HUDEP-2 (cell line): ENCODE measurements around the gene CCL16.
A peak's percentile ranks its signal among the peaks of the same experiment; 100 is the strongest.

Experiments used
- DNase-seq, 76 experiments: peaks; one replicate each; lab custom pipeline; 2025; ENCODE audit not compliant: unreplicated experiment in 76 of 76; lab: John Stamatoyannopoulos, UW

CCL16 gene

DNA sequence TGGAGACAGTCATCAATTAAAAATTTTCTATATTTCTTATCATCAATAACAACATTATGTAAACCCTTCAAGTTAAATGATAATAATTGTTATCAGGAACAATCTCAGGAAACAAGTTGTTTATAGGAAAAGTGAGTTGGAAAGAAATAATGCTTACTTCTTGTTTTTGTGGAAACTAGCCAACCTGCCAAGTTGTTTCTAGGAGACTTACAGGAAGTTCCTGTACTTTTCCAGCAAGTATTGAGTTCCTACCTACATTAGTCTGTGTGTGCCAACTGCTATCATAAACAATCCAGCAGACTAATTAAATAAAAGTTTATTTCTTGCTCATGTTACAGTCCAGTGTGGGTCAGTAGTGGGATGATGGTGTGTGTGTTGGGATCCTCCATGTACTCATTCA is 6.9 kb upstream of the CCL16 start:
- DNase-seq = no peak

DNA sequence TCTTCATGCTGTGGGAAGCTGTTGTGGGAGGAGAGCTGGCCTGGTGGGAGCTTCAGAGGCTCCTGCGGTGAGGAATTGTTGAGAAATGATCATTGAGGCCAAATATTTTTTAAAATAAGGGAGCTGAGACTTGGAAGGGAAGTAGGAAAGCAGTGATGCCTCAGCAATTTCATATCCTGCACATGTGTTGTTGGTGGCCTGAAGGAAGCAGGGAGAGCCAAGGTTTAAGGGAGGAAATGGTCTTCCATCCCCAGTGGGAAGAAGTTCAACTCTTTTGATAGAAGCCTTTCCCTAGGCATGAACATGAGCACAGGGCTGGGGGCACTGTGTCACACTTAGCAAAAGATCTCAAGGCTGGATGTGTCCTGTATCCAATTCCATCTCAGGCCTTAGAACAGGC is 5.3 kb upstream of the CCL16 start, which contains the start of gene CCL14:
Gene CCL14 (minus strand): TSS at position 87 of the 400 bp plus-strand sequence. CDS start 80 bp downstream, at position 7.
- no peak for DNase-seq

DNA sequence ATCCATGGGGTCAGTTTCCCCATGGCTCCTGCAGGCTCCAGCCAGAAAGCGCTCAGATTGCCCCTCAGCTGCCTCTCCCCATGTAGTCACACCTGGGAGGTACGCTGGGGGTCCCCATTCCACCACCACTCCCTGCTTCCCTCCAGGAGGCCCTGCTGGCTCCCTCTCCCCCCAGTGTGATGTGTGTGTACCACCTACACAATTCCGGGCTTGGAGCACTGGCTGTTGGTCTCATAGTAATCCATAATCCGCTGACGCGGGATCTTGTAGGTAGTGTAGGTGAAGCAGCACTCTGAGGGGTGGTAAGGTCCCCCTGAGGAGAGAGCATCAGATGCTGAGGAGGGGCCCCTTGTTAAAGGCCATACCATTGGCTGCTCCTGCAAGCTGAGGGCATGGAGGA is 2.8 kb upstream of the CCL16 start:
- DNase-seq = no peak

DNA sequence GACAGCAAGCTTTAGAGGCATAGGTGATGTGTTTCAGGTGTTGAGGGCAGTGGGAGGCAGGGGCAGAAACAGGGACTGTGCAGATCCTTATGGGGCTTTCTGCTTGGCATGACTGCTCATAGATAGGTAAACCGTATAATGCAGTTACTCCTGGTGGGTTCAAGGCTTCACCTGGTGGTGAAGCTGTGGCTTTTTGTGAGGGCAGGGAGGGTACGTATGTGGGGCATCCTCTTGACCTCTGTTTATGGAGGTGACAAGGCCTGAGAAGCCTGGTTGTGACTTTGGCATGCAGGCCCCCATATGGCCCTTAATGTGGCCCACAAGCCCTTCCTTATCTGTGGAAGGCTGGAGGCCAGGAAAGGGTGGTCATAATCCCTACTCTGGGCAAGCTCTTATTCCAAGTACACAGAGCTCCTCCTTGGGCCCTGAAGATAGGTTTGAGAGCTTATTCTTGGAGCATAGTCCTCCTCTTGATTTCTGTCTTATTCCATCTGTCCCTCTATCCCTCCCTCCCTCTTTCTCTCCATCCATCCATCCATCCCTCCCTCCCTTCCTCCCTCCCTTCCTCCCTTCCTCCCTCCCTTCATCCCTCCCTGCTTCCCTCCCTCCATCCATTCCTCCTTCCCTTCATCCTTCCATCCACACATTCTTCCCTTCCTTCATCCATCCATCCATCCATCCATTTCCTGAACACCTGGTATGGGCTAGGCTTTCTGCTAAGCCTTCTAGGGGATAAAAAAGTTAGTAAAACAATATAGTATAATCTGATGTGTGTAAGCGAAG is 1.3 kb upstream of the CCL16 start:
- DNase-seq = no peak

DNA sequence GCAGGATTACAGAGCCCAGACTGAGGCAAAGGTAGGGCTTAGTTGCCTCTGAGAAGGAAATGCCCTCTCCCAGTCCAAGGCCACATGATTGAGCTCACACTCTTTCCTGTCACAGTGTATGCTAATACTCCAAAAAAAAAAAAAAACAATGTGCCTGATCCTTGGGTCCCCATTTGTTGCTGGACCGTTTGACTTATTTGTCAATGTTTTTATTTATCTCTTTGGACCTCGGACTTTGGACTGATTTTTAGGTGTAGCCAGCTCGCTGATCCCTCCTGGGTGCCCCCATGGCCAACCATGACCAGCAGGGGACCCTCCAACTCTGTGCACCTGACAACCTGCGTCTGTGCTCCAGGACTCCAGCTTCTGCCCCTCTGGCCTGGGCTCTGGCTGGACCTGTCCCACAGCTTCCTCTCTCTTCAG is 622 bp upstream of the CCL16 start:
- peak in 8 of 76 experiments; percentile 2 to 22 (median 7) for DNase-seq

DNA sequence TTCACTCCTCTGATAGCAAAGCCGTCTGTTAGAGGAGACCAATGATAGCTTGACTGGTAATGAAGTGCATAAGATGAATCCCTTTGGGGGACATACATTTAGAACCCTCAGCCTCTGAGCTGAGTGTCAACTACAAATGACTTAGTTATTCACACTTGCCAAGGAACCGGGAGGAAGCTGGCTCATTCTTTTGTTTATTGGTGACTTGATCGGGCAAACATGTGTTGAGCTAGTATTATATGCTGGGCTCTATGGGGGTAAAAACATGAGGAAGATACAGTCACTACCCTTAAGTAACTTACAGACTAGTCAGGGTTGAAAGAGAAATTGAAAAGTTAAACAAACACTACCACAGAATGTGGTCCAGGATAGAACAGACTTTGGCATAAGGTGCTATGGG is 3.0 kb downstream of the CCL16 start:
- no peak for DNase-seq

DNA sequence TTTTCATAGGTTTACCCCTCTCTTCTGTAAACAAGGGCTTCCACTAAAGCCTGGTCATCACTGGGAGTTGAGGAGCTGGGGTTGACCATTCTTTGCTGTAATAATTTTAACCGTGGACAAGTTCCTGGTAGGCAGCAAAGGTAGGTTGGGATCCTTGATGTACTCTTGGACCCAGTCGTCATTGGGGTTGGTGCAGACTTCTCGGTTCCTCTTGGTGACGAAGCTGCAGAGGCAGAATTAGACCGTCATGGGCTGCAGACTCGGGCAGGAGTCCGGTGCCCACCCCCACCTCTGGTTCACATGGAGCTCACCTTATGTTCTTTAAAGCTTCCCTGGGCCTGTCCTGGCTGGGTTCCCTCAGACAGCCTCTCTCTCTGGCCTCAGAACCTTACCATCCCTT is 3.8 kb downstream of the CCL16 start:
- no peak for DNase-seq

DNA sequence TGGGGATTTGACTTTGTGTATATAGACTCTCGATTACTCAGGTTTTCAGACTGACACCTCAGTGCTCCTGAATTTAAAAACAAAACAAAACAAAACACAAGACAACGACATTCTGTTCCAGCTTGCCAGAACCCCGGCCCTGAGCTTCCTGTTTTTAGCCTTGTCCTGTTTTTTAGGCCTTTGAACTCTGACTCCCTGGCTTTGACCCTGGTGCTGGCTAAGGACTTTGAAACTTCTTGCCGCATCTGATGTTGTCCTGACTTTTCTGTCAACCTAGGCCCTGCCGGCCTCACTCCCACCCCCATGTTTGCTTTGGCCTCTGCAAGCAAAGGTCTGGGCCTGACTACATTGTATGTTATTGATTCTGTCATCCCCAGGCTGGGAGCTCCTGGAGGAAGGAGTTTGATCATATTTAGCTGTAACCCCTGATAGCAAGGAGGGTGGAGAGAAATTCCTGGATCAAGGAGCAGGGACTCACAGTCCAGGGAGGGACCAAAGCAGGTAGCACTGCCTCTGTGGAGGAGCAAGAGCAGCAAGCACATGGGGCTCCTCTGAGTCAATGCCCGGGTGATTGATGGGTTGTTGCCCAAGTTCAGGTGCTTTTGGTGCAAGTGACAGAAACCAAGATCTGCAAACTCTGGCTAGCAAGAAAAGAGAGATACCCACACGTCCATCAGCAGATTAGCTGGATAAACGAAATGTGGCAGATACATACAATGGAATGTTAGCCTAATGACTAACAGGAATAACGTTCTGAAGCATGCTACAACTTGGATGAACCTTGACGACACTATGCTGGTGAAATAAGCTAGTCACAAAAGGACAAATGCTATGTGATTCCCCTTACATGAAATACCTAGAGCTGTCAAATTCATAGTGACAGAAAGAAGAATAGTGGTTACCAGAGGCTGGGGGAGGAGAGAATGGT is 7.7 kb downstream of the CCL16 start:
- DNase-seq = no peak

DNA sequence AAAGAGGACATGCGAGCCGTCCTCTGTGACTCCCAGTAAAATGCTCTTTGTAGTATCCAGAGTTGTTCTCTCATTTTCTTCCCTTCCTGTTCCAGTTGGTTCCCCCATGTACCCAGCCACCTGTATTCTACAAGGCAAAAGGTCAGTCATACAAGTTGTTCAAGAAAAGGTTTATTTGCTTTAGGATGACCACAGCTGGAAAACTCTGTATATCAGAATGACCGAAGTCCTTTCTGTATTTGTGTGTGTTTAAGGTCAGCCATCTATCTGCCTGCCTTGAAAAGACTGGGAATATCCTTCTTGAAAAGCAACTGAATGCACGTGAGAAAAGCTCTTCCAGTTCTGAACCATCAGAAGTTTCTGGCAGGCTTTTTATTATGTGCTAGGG is 8.4 kb downstream of the CCL16 start:
- no peak for DNase-seq

DNA sequence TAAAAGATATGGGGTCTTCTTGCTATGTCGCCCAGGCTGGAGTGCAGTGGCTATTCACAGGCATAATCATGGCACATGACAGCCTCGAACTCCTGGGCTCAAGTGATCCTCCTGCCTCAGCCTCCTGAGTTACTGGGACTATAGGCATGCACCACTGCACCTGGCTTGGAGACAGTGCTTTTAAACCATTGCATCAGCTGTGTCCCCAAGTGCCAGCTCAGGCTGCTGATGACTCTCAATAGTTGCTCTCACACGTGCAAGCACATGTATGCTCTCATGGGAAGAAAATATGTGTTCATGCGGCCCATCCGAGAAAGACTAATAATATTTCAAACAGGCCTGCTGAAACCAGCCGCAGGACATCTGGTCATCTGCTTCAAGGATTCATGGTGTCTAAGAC is 8.8 kb downstream of the CCL16 start:
- no peak for DNase-seq

DNA sequence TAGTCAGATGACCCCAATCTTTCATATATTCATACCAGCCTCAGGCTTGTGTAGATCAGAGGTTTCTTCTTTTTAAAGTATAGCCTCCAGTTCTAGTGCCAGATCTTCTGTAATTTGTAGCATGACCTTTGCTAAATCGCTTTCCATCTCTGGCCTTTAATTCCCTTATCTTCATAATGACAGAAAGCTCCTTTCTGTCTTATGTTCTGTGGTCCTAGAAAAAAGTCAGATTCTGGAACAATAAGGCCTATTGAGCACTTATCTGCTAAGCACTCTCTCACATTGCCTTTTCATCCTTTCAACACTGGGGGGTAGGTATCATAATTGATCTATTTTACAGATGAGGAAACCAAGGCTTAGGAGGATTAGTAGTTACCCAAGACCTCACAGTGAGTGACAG is 9.2 kb downstream of the CCL16 start:
- no peak for DNase-seq

DNA sequence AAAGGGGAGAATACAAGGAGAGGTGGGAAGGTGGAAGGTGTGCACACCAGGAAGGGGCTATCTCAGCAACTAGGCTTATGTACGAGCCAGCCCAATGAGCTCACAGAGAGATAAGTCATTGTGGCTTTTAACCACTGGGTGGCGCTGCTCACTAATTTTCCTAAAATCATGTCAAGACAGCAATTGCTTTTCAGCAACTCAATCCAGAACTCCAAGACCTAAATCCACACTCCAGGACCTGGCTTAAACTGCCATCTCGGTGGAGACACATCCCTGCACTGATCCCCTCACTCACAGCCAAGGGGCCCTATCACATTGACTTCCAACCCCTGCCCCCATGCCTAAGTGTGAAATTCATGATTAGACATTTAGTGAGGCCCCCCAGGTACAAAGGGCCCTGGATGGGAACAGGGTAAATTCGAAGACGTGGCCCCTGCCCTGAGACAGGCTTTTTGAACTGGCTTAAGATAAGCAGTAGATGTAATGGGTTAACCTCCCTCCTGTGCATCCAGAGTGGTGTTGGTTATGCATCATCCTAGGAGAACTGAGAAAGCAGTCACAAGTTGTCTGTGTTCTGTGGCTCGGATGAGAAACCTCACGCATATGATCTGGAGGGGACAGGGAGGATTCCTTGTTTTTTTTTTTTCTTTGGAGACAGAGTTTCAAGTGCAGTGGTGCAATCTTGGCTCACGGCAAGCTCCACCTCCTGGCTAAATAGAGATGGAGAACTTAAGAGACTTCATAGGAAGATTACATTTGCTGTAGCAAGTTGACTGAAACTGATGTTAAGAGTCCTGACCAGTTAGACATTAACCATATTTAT is 11.5 kb downstream of the CCL16 start:
- DNase-seq = peak in 56 of 76 experiments; percentile 2 to 71 (median 39)

DNA sequence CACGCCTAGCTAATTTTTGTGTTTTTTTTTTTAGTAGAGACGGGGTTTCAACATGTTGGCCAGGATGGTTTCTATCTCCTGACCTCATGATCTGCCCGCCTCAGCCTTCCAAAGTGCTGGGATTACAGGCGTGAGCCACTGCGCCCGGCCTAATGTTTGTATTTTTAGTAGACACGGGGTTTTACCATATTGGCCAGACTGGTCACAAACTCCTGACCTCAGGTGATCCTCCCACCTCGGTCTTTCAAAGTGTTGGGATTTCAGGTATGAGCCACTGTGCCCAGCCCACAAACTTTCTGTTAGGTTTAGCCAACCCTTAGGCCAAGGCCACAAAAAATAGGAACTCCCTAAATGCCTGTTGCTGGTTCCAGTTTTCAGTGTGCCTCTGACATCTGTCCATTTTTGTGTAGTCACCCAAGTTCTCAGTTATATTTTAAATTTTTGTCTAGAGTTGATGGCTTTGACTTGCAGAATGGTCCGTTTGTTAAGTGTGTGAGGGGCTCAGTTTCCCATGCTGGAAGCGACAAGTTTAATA is 12.7 kb downstream of the CCL16 start:
- no peak for DNase-seq

DNA sequence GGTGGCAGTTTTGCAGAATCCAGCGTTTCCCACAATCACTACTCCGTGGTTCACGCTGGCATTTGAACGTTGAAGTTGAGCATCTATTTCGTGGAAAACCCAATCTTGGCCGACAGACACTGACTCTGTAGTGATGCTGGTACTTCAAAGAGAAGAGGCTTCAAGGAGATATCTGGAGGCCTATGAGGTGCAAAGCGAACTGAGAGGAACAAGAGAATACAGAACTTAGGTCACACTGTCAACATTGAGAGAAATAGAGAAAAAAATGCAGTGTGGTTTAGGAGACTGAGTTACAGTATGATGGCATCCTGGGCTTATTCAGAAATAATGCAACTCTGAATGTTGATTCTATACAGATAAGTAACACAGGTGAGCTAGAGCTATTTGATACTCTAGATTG is 16.0 kb downstream of the CCL16 start:
- DNase-seq = no peak

DNA sequence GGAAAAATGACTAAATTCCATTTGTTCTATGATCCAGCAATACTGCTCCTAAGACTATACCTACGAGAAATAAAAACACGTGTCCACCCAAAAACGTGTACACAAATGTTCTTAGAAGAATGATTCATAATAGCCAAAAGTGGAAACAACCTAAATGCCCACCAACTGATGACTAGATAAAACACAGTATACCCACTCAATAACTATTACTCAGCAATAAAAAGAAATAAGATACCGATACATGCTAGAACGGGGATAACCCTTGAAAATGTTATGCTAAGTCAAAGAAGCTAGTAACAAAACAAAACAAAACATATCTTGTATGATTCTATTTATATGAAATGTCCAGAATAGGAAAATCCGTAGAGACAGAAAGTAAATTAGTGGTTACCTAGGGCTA is 17.6 kb downstream of the CCL16 start:
- DNase-seq = no peak

DNA sequence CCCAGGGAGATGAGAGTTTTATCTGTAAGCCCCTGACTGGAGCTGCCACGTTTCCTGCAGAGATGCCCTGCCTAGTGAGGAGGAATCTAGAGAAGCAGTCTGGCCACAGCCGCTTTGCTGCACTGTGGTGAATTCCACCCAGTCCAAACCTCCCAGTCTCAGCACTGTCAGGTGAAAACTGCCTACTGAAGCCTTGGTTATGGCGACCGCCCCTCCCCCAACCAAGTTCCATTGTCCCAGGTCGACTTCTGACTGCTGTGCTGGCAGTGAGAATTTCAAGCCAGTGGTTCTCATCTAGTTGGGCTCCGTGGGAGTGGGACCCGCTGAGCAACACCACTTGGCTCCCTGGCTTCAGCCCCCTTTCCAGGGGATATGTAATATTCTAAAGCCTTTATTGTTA is 27.6 kb downstream of the CCL16 start:
- DNase-seq = no peak

DNA sequence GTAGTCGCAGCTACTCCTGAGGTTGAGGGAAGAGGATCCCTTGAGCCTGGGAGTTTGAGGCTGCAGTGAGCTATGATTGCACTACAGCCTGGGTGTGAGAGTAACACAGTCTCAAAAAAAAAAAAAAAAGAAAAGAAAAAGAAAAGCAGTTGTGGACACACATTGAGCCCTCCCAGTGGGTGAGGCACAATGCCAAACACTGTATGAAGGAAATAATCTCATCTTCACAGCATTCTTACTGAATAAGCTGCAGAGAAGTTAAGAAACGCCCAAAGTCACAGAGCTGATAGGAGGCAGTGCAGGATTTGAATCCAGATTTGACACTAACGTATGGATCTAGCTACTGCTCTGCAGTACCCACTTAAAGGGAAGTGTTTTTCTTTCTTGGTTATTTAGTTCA is 31.9 kb downstream of the CCL16 start:
- peak in 5 of 76 experiments; percentile 2 to 24 (median 10) for DNase-seq

DNA sequence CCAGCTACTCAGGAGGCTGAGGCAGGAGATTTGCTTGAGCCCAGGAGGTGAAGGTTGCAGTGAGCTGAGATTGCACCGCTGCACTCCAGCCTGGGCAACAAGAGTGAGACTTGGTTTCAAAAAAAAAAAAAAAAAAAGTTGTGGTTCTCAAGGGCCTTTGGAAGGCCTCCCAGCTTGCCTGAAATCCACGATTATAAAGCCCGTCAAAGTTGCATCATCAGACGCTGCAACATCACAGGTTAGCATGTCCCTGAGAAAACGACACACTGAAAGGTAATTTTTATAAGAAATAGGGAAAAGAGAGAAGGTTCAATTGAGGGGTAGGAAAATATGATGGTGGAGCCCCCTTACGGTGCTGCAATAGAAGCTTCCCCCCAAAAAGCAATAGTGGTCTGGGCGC is 33.2 kb downstream of the CCL16 start:
- DNase-seq = no peak

DNA sequence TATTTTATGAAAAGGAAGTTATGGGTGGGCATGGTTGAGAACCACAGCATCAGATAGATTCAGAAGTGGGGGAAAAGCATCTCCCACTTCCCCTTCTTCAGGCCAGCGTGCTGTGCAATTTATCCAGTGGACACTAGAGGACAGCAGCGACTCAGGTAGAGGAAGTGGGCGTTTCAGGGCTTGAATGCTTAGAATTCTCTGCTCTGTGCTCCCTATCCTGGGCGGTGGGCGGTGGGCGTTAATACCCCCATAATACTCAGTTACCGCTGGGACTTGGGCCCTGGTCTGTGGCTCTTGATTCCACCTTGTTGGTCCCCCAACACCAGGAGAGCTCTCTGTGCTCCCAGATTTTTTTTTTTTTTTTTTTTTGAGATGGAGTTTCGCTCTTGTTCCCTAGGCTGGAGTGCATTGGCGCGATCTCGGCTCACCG is 34.1 kb downstream of the CCL16 start:
- peak in 32 of 76 experiments; percentile 2 to 45 (median 16) for DNase-seq

DNA sequence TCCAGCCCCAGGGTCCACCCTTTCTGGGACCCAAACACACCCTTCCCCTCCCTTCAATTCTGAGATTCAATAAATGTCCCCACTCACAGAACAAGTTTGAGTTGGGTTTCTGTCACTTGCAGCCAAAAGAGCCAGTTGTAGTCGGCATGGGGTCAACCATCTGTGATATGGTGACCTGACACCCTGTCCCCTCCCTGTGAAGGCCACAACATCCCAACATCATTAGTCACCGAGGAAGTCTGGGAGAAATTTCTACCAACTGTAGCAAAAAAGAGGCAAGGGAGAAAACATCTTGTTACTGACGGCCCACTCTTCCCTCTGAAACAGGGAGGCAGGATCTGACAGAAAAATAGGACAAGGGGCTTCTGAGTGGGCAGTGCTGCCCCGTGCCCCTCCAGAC is 37.1 kb downstream of the CCL16 start:
- no peak for DNase-seq

DNA sequence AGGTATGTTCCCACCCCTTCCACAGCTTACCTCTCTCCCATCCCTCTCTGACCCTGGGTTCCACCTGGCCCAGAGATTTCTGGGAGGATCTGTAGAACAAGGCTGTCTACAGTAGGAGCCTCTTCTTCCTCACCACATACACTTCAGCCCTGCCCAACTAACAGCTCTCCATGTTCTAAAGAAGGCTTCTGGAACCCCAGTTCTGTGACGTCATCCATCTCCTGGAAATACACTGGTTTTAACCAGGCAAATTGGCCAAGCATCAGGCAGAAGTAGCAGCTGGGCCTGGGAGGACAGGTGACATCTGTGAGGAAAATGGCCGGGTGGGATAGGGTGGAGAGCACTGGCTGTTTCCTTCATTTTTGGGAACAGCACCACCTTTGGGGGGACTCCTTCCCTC is 37.8 kb downstream of the CCL16 start, which contains the start of gene LYZL6:
Gene LYZL6 (minus strand): TSS at position 177 of the 400 bp plus-strand sequence. CDS start 4,357 bp downstream, outside the sequence.
- no peak for DNase-seq
